HFF-Myc (cell line): ENCODE results near the gene EFNB1.

ENCODE experiments used
- DNase-seq: peaks from one replicate; pipeline ENCODE4 v3.0.0-alpha.2; 2011; ENCODE audit warnings: low read depth; ENCODE audit errors: extremely low read depth
- H3K4me3 ChIP-seq: replicated peaks from 2 replicates; pipeline ENCODE4 v1.5.1; 2011; ENCODE audit warnings: low read depth, mild to moderate bottlenecking, control low read depth, low read length
- CTCF ChIP-seq: IDR thresholded peaks from 2 replicates; pipeline ENCODE4 v1.5.1; 2012; ENCODE audit warnings: mild to moderate bottlenecking, low read depth, low read length, control low read depth; ENCODE audit errors: missing control alignments

EFNB1 gene

GRCh38 chrX:68823413-68824151, 5.2 kb upstream of the EFNB1 start:
- no peak for DNase-seq
- H3K4me3 ChIP-seq, result no peak overlapping the region
- peak; percentile 2 for TF ChIP-seq CTCF

DNA sequence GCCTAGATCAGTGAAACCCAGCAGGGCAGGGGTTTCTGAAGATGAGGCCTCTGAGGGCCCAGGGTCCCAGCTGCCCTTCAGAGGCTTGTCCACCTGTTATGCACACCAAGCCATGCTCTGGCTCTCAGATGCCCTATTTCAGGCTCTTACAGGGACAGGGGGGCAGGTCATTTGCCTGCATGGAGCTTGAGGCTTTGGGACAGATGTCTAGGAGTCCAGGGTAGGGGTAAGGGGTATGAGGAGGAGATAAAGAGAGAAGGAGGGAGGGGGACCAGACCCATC, 4.7 kb upstream of the EFNB1 start:
- TF ChIP-seq CTCF, result no peak
- DNase-seq, result no peak
- no peak overlapping the region for H3K4me3 ChIP-seq

DNA sequence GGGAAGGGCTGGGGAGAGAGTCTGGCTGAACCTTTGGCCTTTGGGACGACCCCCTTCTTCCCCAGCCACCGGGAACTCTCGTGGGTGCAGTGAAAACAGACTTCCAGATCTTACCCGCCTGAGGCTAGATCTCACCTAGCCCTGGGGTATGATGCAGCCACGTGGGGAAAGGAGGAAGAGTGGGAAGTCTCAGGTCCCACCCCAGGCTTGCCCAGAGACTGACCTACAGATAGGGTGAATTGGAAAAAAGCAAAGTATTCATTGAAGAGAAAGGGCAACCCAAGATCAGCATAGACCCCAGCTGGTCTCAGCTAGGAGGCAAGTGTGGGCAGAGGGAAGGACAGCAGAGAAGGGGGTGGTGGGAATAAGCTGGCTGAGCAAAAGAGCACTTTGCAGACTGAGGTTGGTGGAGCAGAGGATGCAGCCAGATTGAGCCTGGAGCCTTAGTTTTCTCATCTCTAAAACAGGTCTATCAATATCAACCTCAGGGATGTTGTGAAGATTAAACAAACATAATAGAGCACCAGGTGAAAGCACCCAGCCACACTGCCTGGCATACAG, 4.2 kb upstream of the EFNB1 start:
- no peak for TF ChIP-seq CTCF
- H3K4me3 ChIP-seq, result no peak overlapping the region
- no peak for DNase-seq

DNA sequence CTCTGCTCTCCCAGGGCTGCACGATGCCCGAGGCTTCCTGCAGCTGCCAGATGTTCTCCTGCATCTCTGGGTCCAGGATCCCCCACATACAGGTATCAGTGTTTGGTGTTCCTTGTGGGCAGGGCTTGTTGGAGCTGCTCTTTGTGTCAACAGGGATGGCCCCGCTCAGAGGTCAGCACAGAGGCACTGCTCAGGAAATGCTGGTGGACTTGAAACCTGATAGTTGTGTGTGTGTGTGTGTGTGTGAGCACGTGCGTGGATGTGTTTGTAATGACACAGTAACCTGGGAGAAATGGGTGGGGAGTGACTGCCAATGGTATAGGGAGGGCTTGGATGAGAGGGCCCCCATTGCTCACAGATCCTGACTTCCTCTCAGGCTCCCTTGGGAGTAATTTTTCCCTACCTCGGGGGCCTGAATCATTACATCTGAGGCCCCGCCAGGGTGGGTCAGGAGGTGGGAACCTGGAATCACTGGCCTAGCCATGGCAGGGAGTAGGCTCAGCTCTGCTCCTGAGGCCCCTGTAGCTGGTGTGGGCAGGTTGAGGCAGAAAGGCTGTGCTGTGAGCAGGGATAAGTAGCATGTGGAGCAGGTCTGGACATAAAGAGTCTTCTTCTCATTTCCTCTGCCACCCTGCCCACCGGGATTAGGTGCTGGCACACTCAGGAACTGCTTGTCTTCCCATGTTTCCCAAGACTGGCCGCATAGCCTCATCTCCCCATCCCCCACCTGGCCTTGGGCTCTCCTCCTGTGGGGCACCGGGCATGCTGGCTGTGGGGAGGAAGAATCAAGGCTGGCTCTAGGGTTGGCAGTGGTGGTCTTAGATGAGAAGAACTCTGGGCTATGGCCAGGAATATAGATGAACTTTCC, 2.5 kb upstream of the EFNB1 start:
- no peak overlapping the region for H3K4me3 ChIP-seq
- no peak for TF ChIP-seq CTCF
- no peak for DNase-seq

DNA sequence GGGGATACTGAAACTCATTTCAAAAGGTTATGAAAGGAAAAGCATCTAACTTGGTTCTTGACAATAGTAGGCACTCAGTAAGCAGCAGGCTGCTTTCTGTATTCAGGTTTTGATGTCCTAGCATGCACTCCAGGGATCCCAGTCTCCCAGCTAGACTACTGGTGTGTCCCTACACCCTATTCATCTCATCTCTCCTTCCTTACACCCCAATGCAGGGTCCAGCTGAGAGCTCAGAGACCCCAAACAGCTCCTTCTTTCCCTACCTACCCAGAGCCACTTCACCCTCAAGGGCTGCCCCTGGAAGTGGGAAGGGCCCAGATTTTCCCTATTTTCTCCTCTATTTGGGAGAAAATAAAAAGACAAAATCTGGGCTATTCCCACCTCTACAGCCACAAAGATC, 1.6 kb upstream of the EFNB1 start:
- no peak for DNase-seq
- TF ChIP-seq CTCF, result no peak
- H3K4me3 ChIP-seq, result no peak overlapping the region

- peak overlapping the region; percentile 70 for H3K4me3 ChIP-seq
- TF ChIP-seq CTCF, result peak; percentile 79
- peak; percentile 32 for DNase-seq
Measured at GRCh38 chrX:68827848-68828624, 785 bp upstream of the EFNB1 start.
